IPS-11a (cell line): ENCODE results near the gene STMP1.

ENCODE experiments used
- H3K4me3 ChIP-seq: one replicate; pipeline ENCODE4 v1.5.1; 2013; ENCODE audit warnings: low read depth, low read length, control low read depth

The STMP1 gene

GRCh38 chr7:135693558-135693957, 31.2 kb downstream of the STMP1 start:
- no peak overlapping the region for H3K4me3 ChIP-seq

DNA sequence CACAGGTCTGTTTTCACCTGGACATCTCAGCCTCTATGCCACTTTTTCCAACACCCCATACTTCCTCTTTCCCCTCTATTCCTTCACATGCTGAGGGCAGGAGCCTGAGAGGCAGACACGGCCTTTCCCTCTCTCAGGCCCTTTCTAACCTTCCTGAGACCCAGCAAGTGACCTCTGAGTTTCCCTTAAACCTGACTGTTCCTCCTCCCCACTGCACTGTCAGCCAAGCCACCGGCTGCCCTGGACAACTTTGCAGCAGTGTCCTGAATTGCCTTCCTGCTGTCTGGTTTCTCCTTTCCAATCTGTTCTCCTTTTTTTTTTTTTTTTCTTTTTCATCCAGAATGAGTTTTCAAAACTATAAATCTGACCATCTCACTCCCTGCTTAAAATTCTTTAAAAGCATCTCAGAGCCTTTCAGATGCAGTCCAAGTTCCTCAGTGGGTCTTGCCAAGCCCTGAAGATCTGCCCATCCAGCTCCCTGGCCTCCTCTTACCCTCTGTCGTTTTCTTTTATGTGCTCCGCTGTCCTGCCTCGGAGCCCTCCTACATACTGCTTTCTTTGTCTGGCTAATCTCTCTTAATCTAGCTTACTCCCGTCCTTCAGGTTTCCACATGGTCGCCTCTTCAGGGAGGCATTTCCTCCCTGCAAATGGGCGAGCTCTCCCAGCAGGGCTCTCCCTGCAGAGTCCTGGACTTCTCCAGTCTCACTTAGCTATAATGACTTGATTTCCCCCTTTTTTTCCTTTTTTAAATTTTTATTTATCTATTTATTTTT, 35.1 kb downstream of the STMP1 start:
- no peak overlapping the region for H3K4me3 ChIP-seq

DNA sequence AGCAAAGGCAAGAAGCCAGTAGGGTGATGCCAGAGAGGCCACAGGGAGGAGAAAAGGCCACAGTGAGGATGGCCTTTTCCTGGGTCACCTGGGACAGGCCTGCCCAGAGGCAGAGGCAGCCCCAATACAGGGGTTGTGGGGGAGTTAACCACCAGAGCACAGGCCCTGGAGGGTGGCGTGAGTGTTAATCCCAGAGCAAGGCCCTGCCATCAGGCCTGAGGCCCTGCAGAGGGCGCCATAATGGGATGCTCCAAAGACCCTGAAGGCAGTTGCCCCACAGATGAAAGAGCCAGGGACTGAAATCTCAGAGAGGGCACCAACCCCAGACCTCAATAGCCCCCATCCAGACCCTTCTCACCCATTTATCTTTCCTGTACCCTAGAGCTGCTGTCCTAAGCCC, 41.8 kb downstream of the STMP1 start:
- no peak overlapping the region for H3K4me3 ChIP-seq

DNA sequence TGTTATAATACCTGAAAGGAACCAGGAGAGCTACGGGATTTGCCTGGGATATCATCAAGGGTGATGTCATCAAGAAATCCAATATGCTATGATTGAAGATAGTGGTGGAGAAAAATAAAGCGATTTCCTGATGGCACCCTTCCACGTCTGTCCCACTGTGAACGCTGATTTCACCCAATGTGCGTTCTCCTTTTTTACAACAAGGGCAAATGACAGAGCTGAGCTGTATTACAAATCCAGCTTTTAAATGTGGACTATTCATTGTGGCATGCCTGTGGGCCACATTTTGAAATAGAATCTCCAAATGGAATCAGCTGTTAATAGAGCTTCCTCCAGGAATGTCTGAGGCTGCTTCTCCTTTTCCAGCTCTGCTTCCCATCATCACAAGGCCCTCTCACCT, 42.4 kb downstream of the STMP1 start:
- H3K4me3 ChIP-seq = no peak overlapping the region

GRCh38 chr7:135706038-135706742, 43.9 kb downstream of the STMP1 start:
- no peak overlapping the region for H3K4me3 ChIP-seq

DNA sequence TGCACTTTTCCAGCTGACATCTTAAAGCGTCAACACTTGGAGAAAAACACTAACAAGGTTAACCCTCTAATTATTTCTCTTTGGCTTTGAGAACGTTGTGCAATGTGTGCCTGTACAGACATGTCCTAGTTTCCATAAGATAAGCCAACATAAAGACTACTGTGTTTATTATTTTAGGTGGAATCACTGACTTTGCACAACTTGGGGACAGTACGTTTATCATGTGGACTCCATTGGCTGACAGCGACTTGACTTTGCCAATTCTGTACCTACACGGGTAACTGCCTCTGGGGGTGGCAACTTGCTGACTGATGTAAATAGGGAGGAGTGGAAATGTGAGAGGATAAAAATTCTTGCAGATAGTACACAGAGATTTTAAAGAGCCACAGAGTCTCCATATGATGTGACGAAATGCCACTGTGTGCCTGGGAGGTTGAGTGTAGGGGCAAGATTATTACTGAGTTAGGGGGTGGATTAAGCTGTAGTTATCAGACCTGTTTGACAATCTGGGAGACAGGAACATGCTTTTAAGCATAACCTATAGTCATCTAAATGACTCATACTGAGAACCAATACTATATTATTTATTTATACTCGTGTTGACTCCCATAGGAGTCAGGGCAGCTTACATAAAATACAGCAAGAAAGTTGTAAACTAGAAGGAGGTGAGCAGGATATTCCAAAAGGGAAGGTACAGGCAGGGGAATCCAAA, 44.7 kb downstream of the STMP1 start:
- H3K4me3 ChIP-seq = no peak overlapping the region

DNA sequence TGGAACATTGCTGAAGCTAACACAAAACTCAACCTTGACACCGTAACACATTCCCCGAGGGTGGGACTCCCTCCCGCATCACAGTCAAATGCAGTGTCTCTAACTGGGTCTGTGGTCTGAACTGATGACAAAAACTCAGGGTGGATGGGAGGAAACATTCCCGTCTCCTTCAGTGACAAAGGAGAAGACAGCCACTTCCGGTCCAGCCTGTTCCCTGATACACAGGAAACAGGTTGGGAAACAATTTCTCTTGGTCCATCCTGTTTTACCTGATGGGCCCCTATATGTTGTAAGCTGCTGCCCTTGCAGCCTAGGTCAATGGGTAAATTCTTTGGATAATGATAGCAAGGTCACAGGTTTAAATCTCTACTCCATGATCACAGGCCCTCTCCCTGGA, 45.3 kb downstream of the STMP1 start:
- no peak overlapping the region for H3K4me3 ChIP-seq

DNA sequence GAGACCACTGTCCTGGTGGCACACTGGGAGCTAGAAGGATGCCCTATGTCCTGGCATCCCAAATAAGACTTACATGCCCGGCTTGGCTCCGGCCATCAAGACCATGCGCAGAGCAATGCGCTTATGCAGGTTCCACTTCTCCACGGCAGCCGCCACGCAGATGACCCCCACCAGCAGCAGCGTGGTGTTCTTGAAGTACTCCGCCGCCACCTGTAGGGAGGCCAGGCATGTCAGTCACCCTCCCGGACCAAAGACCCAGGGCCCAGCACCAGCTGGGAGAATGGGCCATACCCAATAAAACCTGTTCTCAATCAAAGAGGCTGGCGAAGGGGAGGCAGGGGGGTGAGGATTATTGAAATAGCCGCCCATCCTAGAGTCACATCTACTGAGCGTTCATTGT, 45.7 kb downstream of the STMP1 start:
- H3K4me3 ChIP-seq = no peak overlapping the region

DNA sequence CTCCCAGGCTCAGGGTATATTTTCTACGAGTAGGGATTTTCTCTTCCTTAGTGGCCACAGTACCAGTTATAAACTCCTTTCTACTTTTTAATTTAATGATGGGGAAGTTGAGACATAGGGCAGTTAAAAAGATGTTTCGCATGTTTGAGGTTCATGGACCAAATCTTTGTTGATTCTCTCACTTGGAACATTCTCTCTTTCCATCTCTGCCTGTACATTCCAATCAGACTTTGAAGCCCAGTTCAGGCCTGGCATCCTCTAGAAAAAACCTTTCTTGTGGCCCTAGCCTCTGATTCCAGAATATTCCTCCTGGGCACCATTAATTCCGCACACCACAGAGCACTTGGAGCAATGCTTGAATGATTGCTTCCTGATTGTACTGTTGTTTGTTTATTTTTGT, 47.2 kb downstream of the STMP1 start:
- no peak overlapping the region for H3K4me3 ChIP-seq

DNA sequence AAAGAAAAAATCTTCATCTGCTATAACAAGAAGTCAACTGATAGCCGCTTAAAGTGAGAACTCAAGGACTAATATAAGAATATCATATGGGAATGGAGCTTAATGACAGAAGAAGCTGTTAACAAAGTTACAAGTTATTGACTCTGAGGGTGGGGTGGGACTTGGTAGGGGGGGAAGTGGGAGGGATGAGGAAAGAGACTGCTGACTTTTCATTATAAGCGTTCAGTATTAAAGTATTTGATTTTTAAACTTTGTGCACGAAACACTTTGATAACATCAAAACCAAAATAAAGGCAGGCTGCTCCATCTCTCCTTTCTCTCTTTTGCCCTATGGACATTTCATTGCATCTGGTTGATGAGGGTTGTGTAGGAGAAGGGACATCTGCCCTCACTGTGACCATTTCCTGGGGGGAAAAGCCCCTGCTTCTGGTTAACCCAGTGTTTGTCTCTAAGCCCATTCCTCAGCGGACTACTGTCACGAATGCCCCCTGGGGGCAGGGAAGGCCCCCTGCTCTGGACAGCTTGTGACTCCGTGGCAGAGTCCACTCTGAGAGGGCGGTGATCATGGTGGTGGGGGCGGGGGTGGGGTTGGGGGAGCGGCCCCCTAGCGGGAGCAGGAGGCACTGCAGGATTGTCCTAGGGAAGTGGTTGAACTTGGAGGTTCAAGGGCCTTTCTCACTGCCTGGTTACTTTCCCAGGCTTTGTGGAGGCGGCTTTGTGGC, 48.3 kb downstream of the STMP1 start:
- H3K4me3 ChIP-seq = no peak overlapping the region

GRCh38 chr7:135711139-135711469, 48.8 kb downstream of the STMP1 start:
- H3K4me3 ChIP-seq = no peak overlapping the region

GRCh38 chr7:135712182-135712782, 50.0 kb downstream of the STMP1 start:
- no peak overlapping the region for H3K4me3 ChIP-seq

DNA sequence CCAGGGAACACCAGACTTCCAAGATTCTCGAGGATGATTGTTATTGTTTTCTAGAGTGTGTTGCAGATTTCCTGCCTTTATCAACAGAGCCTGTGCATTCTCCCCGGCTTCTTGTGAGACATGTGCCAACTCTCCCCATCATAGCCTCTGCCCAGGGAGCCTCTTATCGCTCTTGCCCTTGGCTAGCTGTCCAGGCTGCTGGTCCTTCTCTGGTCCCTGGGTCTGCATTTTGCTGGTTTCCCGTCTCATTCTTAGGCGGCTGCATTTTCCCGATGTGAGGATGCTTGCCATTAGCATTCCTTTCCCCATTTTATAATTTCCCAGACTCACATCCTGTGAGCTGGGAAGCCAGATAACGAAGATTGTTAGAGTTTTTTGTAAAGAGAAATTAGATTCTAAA, 50.5 kb downstream of the STMP1 start:
- H3K4me3 ChIP-seq = no peak overlapping the region

DNA sequence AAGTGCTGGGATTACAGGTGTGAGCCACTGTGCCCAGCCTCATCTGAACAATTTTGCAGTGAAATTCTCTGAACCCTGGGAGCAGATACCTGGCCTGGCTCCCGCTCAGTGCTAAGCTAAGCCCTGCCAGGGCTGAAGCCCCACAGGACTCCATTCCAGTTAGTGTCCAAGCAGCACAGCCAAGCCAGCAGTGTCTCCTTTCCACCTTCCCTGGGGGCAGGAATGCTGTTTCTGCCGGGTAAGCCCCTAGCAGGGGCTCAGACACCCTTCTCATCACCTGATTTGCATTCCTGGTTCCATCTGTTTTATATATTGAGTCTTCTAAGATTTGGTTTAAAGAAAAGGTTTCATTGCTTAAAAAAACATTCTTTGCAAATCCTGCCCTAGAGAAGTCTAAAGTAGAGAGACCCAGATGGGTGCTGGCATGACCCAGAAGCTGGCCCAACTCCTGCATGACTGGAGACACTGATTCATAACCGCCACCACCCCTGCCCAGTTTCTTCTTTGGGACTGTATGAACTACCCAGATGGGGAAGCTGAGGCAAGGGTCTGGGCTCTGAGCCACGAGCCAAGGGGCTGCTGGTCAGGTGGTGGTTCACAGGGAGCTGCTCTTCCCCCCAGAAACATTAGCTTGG, 51.6 kb downstream of the STMP1 start:
- no peak overlapping the region for H3K4me3 ChIP-seq

DNA sequence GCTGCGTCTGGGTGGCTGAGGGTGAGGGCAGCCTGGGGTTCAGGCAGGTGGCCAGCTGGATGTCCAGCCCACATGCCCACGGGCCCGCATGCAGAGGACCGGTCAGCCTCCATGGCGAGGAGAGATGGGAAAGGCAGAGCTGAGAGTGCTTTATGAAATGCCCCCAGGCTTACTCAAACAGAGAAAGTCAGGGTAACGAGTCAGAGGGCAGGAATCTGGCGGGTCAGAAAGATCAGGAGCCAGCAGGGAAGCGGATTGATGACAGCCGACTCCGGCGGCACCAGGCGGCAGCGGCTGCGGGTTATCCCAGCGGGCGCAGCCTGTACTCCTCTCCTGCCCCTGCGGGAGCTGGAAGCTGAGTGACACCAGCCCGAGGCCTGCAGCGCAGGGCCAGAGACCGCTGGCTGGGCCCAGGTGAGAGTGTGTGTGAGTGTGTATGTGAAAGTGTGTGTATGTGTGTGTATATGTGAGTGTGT, 52.3 kb downstream of the STMP1 start:
- H3K4me3 ChIP-seq = no peak overlapping the region

DNA sequence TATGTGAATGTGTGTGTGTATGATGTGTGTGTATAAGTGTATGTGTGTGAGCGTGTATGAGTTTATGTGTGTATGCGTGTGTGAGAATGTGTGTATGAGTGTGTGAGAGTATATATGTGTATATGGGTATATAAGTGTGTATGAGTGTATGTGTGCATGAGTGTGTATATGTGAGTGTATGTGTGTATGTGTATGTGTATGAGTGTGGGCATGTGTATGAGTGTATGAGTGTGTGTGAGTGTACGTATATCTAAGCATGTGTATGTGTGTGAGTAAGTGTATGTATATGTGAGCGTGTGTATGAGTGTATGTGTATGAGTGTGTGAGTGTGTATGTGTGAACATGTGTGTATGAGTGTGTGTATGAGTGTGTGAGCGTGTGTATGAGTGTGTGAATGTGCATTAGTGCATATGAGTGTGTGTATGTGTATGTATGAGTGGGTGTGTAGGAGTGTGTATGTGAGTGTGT, 52.8 kb downstream of the STMP1 start:
- H3K4me3 ChIP-seq = no peak overlapping the region

GRCh38 chr7:135715673-135716072, 53.4 kb downstream of the STMP1 start:
- H3K4me3 ChIP-seq = no peak overlapping the region

DNA sequence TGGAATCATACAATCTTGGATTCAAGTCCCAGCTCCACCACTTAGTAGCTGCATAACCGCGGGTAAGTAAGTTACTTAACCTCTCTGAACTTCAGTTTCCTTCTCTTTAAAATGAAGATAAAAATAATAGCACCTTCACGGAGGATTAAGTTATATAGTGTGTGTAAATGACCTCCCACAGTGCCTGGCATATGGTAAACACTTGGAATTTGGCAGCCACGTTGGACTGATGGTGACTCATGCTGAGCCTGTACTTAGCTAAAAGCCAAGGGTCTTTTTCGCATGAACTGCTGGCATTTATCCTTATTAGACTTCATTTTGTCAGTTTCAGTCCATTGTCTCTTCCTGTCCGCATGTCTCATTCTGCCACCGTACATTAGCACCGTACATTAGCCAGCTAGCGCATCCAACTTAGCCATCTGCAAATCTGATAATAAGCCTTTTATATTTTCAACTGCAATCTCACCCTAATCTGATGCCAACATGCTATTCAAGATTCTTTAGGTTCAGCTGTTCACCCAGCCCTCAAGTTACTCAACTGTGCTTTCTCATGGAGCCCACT, 54.4 kb downstream of the STMP1 start:
- H3K4me3 ChIP-seq = no peak overlapping the region

DNA sequence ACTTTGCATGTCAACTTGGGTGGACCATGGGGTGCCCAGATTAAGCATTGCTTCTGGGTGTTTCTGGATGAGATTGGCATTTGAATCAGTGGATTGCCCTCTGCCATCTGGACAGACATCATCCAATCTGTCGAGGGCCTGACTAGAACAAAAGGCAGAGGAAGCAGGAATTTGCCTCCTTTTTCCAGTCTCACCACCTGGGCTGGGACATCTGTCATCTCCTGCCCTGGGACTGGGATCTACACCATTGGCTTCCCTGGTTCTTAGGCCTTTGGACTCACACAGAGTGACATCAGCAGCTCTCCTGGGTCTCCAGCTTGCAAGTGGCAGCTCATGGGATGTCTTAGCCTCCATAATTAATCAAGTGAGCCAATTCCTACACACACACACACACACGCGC, 55.4 kb downstream of the STMP1 start:
- no peak overlapping the region for H3K4me3 ChIP-seq

- H3K4me3 ChIP-seq = no peak overlapping the region
Observed at GRCh38 chr7:135718219-135718618, 55.9 kb downstream of the STMP1 start.
